Measurements from ENCODE around the gene HMOX1. TPM values are rescaled to one million over a fixed set of nuclear protein-coding genes. Genes with fewer than 3 reads are reported as not detected.
A peak's percentile ranks its signal among the peaks of the same experiment; 100 is the strongest.
"Not testable (repeated sequence)": the region's sequence is repeated elsewhere in the genome, so short reads cannot be mapped to it uniquely, and the experiment has no call there.

The HMOX1 gene
- total and polyA plus RNA-seq, 2 of the 13 experiments (the other 11 are each of a cell fraction or from before 2014, with no cell fraction given), result 53.6 to 67.4 TPM

GRCh38 chr22:35364230-35364629, 16.7 kb upstream of the HMOX1 start (continued):
- peak; percentile 94 for TF ChIP-seq ARID5B (CRISPR knock-in tag; IDR thresholded peaks at IDR 0.05)
- peak; percentile 62; the same call in 1 of the 2 replicates for TF ChIP-seq SOX13 (IDR thresholded peaks at IDR 0.05)
- TF ChIP-seq SOX13 (CRISPR knock-in tag; conservative IDR thresholded peaks at IDR 0.05 in 1 of 2, IDR thresholded peaks at IDR 0.05 in 1 of 2), result peak in 1 of 2 experiments; percentile 93; a peak in 2 of 4 replicates
- TF ChIP-seq FOXK2 (IDR thresholded peaks at IDR 0.05), result peak; percentile 48; the same call in 1 of the 2 replicates
- 0 out of 2 replicates have a peak, but pooled peaks have one; percentile 34 for TF ChIP-seq ARID3A (IDR thresholded peaks at IDR 0.05; ENCODE audit: low read depth, low read length)
- TF ChIP-seq, protein P1, sequence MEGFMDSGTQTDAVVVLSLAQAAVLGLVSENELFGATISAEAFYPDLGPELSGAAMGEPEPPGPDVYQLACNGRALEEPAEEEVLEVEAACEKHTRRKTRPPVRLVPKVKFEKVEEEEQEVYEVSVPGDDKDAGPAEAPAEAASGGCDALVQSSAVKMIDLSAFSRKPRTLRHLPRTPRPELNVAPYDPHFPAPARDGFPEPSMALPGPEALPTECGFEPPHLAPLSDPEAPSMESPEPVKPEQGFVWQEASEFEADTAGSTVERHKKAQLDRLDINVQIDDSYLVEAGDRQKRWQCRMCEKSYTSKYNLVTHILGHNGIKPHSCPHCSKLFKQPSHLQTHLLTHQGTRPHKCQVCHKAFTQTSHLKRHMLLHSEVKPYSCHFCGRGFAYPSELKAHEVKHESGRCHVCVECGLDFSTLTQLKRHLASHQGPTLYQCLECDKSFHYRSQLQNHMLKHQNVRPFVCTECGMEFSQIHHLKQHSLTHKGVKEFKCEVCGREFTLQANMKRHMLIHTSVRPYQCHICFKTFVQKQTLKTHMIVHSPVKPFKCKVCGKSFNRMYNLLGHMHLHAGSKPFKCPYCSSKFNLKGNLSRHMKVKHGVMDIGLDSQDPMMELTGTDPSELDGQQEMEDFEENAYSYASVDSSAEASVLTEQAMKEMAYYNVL (CRISPR knock-in tag; IDR thresholded peaks at IDR 0.05; ENCODE audit: borderline replicate concordance), result peak; percentile 68; the same call in 1 of the 2 replicates
- TF ChIP-seq SIX1 (CRISPR knock-in tag; IDR thresholded peaks at IDR 0.05; ENCODE audit: borderline replicate concordance), result peak; percentile 90
- peak; percentile 71; the same call in 1 of the 2 replicates for TF ChIP-seq ZBTB7A (CRISPR knock-in tag; IDR thresholded peaks at IDR 0.05)
- TF ChIP-seq NR2F1 (CRISPR knock-in tag; IDR thresholded peaks at IDR 0.05), result peak in 1 of 2 experiments; percentile 37; a peak in 1 of 4 replicates
- TF ChIP-seq, protein P2, sequence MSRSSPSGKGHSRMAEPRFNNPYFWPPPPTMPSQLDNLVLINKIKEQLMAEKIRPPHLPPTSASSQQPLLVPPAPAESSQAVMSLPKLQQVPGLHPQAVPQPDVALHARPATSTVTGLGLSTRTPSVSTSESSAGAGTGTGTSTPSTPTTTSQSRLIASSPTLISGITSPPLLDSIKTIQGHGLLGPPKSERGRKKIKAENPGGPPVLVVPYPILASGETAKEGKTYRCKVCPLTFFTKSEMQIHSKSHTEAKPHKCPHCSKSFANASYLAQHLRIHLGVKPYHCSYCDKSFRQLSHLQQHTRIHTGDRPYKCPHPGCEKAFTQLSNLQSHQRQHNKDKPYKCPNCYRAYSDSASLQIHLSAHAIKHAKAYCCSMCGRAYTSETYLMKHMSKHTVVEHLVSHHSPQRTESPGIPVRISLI (CRISPR knock-in tag; IDR thresholded peaks at IDR 0.05; ENCODE audit: borderline replicate concordance), result peak; percentile 92
- peak; percentile 60 for TF ChIP-seq ZNF770 (CRISPR knock-in tag; IDR thresholded peaks at IDR 0.05)
- TF ChIP-seq PITX1 (CRISPR knock-in tag; IDR thresholded peaks at IDR 0.05), result peak; percentile 33; the same call in 1 of the 2 replicates
- TF ChIP-seq FOXA3 (CRISPR knock-in tag; IDR thresholded peaks at IDR 0.05), result peak; percentile 94
- TF ChIP-seq RARA (CRISPR knock-in tag; IDR thresholded peaks at IDR 0.05), result peak; percentile 93
- TF ChIP-seq LCORL (IDR thresholded peaks at IDR 0.05), result not testable (repeated sequence)
- peak; percentile 55 for TF ChIP-seq LCORL (CRISPR knock-in tag; IDR thresholded peaks at IDR 0.05)
- TF ChIP-seq BCL6 (CRISPR knock-in tag; IDR thresholded peaks at IDR 0.05), result peak; percentile 72
- peak in 1 of 2 experiments; percentile 52; a peak in 2 of 4 replicates for TF ChIP-seq ATF4 (CRISPR knock-in tag; IDR thresholded peaks at IDR 0.05)
